ENCODE data around the gene DCAF5. TPM values are rescaled to one million over a fixed set of nuclear protein-coding genes. Genes with fewer than 3 reads are reported as not detected.

DCAF5 gene
- total RNA-seq, 2 experiments from 2014 or later = 44.6 to 48.9 TPM

DNA sequence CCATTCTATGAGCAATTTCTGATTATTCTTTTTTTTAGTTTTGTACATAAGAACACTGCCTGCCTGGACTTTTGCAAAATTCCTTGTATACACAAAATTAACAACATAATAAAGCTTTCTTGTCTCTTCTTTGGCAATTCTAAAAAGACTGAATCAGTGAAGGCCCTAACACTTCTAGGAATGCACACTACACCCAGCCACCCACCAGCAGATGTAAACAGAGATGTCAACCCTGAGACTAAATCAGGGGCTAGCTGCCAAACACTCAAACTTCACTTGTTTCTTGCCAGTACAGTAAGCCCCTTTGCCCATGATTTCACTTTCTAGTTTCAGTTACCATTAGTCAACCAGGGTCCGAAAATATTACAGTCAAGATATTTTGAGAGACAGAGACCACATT is 15.5 kb downstream of the DCAF5 start:
- H3K4me3 Mint-ChIP-seq = no peak overlapping the region
- H3K27me3 Mint-ChIP-seq = no peaks in the 10 kb centered on the region
- no peak overlapping the region for H3K27ac Mint-ChIP-seq
- H3K4me1 Mint-ChIP-seq = peaks cover 22% of the 10 kb centered on the region
- ChIA-PET POLR2A (no interaction called here), CTCF (interaction anchor here (0.8 to 4.5 kb wide), 2 partner anchors 11 to 14 kb away, joined by 3 to 16 read pairs; no protein-coding TSS in a partner anchor)
- peaks cover 9% of the 10 kb centered on the region for H3K36me3 Mint-ChIP-seq (ENCODE audit: low read depth)
- no peaks in the 10 kb centered on the region for H3K9me3 Mint-ChIP-seq
- DNase-seq = no peak

- ChIA-PET POLR2A (no interaction called here), CTCF (no interaction called here)
- H3K36me3 Mint-ChIP-seq (ENCODE audit: low read depth) = peaks cover 9% of the 10 kb centered on the region
- no peaks in the 10 kb centered on the region for H3K9me3 Mint-ChIP-seq
- no peak overlapping the region for H3K27ac Mint-ChIP-seq
- no peak for DNase-seq
- peaks cover 37% of the 10 kb centered on the region for H3K4me1 Mint-ChIP-seq
- no peak overlapping the region for H3K4me3 Mint-ChIP-seq
- H3K27me3 Mint-ChIP-seq = no peaks in the 10 kb centered on the region
These were observed 17.8 kb downstream of the DCAF5 start for GRCh38 chr14:69135133-69135532.

GRCh38 chr14:69133206-69134125 is 19.5 kb downstream of the DCAF5 start:
- H3K9me3 Mint-ChIP-seq = no peaks in the 10 kb centered on the region
- H3K27ac Mint-ChIP-seq = no peak overlapping the region
- H3K4me1 Mint-ChIP-seq = peaks cover 46% of the 10 kb centered on the region
- no peak overlapping the region for H3K4me3 Mint-ChIP-seq
- H3K27me3 Mint-ChIP-seq = no peaks in the 10 kb centered on the region
- ChIA-PET CTCF (interaction anchor here (0.6 to 3.5 kb wide), 6 partner anchors 8 to 347 kb away, joined by 3 to 12 read pairs (median 4); no protein-coding TSS in a partner anchor), POLR2A (no interaction called here)
- DNase-seq = no peak
- H3K36me3 Mint-ChIP-seq (ENCODE audit: low read depth) = peaks cover 4% of the 10 kb centered on the region

GRCh38 chr14:69132513-69133181 is 20.3 kb downstream of the DCAF5 start:
- POLR2A ChIA-PET = no interaction called here

GRCh38 chr14:69131176-69131575 is 21.7 kb downstream of the DCAF5 start:
- POLR2A ChIA-PET = no interaction called here
- Mint-ChIP-seq H3K27me3 (no peaks in the 10 kb centered on the region), H3K9me3 (no peaks in the 10 kb centered on the region), H3K36me3 (ENCODE audit: low read depth) (peaks cover 5% of the 10 kb centered on the region), H3K4me1 (peaks cover 38% of the 10 kb centered on the region), H3K27ac (no peak overlapping the region), H3K4me3 (no peak overlapping the region)
- DNase-seq = no peak
- CTCF ChIA-PET = interaction anchor here (0.6 to 3.5 kb wide), 5 partner anchors 11 to 111 kb away, joined by 3 to 12 read pairs (median 4); no protein-coding TSS in a partner anchor

More at GRCh38 chr14:69132513-69133181, 20.3 kb downstream of the DCAF5 start:
- Mint-ChIP-seq H3K4me1 (peaks cover 43% of the 10 kb centered on the region), H3K27ac (no peak overlapping the region), H3K27me3 (no peaks in the 10 kb centered on the region), H3K36me3 (ENCODE audit: low read depth) (peaks cover 4% of the 10 kb centered on the region), H3K9me3 (no peaks in the 10 kb centered on the region), H3K4me3 (no peak overlapping the region)
- DNase-seq = no peak
- CTCF ChIA-PET = interaction anchor here (1.1 to 3.5 kb wide), 5 partner anchors 9 to 347 kb away, joined by 3 to 12 read pairs (median 3); no protein-coding TSS in a partner anchor

GRCh38 chr14:69129264-69129880 is 23.5 kb downstream of the DCAF5 start:
- DNase-seq = peak; percentile 81
- Mint-ChIP-seq H3K27ac (no peak overlapping the region), H3K27me3 (no peaks in the 10 kb centered on the region), H3K4me1 (peaks cover 37% of the 10 kb centered on the region), H3K36me3 (ENCODE audit: low read depth) (peaks cover 3% of the 10 kb centered on the region), H3K9me3 (no peaks in the 10 kb centered on the region), H3K4me3 (no peak overlapping the region)
- CTCF ChIA-PET = interaction anchor here (0.6 to 1.8 kb wide), 14 partner anchors 9 to 271 kb away, joined by 3 to 9 read pairs (median 4); partner anchors contain the start of genes DCAF5 and EXD2
- POLR2A ChIA-PET = interaction anchor here (0.6 kb wide), 1 partner anchor 23 kb away, joined by 3 read pairs; the partner anchor contains the start of gene DCAF5

DNA sequence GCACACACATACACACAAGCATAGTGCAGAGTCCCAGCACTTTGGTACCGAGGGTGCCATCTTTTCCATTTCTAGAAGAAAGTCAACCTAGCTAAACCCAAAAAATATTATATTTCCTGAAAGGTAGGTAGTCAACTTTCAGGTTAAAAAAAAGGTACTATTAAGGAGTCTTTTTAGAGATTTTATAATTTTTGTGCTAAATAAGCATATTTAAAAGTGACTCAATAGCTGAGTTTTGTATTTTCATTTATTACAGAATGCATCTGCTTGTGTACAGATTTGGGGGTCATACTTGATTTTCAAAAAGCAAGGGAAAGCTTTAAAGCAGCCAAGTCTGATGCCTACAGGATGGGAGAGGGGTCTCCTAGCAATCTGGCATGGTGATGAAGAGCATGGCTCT is 34.6 kb downstream of the DCAF5 start:
- Mint-ChIP-seq H3K4me1 (peaks cover 35% of the 10 kb centered on the region), H3K9me3 (no peaks in the 10 kb centered on the region), H3K36me3 (ENCODE audit: low read depth) (peaks cover 66% of the 10 kb centered on the region), H3K4me3 (no peak overlapping the region), H3K27me3 (no peaks in the 10 kb centered on the region), H3K27ac (no peak overlapping the region)
- POLR2A ChIA-PET = no interaction called here
- no peak for DNase-seq
- CTCF ChIA-PET = interaction anchor here (1.1 to 1.3 kb wide), 2 partner anchors 10 to 252 kb away, joined by 3 read pairs; no protein-coding TSS in a partner anchor

DNA sequence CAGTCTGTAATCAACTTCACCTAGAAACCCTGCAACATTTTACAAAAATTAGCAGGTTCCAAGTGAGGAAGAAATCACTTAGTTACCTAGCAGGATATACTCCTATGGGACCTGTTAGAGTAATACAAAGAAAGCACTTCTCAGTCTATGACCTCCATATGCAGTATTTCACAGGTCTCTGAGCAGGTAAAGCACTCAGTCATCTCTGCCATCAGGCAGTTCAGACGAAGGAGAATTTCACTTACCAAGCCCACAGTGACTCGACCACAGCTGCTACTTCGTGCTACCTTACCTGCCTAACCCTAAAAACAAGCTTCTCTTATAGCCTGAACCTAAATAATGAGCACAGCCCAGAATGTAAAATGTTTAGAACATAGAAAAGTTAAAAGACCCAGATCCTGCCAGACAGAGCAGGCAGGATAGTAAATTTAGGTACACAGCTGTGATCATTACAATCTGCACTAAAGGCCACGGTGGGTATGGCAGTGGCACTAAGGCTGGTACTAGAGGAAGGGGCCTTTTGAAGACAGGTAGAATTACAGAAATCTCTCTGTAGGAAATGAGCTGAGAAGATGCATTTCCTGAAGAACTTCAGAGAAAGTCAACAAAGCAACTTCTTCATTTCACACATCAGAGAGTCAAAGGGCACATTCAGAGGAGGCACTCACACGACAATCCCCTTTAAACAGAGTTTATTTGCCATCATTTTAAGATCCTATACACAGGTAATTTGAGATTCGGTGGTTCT is 35.7 kb downstream of the DCAF5 start:
- ChIA-PET CTCF (interaction anchor here (0.5 to 1.4 kb wide), 7 partner anchors 8 to 328 kb away, joined by 3 to 4 read pairs (median 3); no protein-coding TSS in a partner anchor), POLR2A (no interaction called here)
- Mint-ChIP-seq H3K9me3 (no peaks in the 10 kb centered on the region), H3K27me3 (no peaks in the 10 kb centered on the region), H3K4me3 (no peak overlapping the region), H3K36me3 (ENCODE audit: low read depth) (peaks cover 69% of the 10 kb centered on the region), H3K27ac (peak overlapping the region; percentile 76), H3K4me1 (peaks cover 35% of the 10 kb centered on the region)
- no peak for DNase-seq

DNA sequence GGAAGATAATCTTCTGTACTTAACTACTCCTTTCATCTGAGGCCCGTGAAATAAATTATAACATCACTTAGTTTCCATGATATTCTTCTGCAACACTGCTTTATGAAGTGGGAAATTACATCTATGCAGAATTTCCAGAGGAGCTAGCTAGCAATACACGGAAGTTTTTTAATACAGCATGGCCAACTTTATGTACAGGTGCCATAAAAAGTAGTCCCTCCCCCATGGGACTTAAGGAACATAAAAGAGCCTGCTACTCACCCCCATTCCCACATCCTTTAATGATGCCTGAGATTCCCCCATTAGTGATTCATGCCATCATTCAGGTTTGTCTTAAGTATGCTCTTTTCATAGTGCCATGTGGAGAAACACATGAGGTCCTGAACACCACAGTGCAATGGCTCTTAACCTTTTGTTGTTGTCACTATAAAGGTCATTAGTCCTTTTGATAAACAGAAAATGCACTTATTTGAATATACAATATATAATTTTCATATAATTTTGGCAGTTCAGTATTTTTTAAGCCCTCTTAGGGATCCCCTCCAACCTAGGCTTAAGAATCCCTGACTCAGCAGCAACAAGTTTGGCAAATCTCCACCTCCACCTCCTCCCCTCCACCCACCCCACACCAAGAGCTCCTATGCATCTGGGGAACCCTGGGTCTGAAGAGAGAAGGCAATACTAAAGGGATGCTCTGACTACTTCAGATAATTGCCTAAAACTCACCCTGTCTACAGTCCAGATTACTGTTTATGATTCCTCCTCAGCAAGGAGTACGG is 37.3 kb downstream of the DCAF5 start:
- Mint-ChIP-seq H3K4me3 (no peak overlapping the region), H3K9me3 (no peaks in the 10 kb centered on the region), H3K36me3 (ENCODE audit: low read depth) (peaks cover 66% of the 10 kb centered on the region), H3K4me1 (peaks cover 29% of the 10 kb centered on the region), H3K27ac (no peak overlapping the region), H3K27me3 (no peaks in the 10 kb centered on the region)
- ChIA-PET POLR2A (no interaction called here), CTCF (no interaction called here)
- DNase-seq = no peak

- Mint-ChIP-seq H3K27ac (no peak overlapping the region), H3K9me3 (no peaks in the 10 kb centered on the region), H3K4me1 (peaks cover 26% of the 10 kb centered on the region), H3K4me3 (no peak overlapping the region), H3K27me3 (no peaks in the 10 kb centered on the region), H3K36me3 (ENCODE audit: low read depth) (peaks cover 59% of the 10 kb centered on the region)
- ChIA-PET POLR2A (no interaction called here), CTCF (no interaction called here)
- no peak for DNase-seq
These were observed 38.2 kb downstream of the DCAF5 start for GRCh38 chr14:69114763-69115162.

- POLR2A ChIA-PET = no interaction called here
- CTCF ChIA-PET = interaction anchor here (1.0 to 2.1 kb wide), 6 partner anchors 10 to 246 kb away, joined by 3 to 16 read pairs (median 3); no protein-coding TSS in a partner anchor
- Mint-ChIP-seq H3K4me3 (no peak overlapping the region), H3K27ac (no peak overlapping the region), H3K27me3 (no peaks in the 10 kb centered on the region), H3K9me3 (no peaks in the 10 kb centered on the region), H3K36me3 (ENCODE audit: low read depth) (peaks cover 23% of the 10 kb centered on the region), H3K4me1 (no peaks in the 10 kb centered on the region)
- no peak for DNase-seq
These were observed 44.6 kb downstream of the DCAF5 start for GRCh38 chr14:69108358-69108757.

Data from activated CD4-positive, alpha-beta T cell treated with anti-CD3 and anti-CD28 coated beads, Interleukin-2, amount 10 ng/mL, durations not matched to agents 7 days and 5 days (primary cell).